ENCODE data around the gene FAM180A. TPM values are rescaled to one million over a fixed set of nuclear protein-coding genes. Genes with fewer than 3 reads are reported as not detected.

FAM180A gene
- total and polyA plus RNA-seq, 2 of the 8 experiments (the other 6 are each of a cell fraction or from before 2014, with no cell fraction given), result not detected

DNA sequence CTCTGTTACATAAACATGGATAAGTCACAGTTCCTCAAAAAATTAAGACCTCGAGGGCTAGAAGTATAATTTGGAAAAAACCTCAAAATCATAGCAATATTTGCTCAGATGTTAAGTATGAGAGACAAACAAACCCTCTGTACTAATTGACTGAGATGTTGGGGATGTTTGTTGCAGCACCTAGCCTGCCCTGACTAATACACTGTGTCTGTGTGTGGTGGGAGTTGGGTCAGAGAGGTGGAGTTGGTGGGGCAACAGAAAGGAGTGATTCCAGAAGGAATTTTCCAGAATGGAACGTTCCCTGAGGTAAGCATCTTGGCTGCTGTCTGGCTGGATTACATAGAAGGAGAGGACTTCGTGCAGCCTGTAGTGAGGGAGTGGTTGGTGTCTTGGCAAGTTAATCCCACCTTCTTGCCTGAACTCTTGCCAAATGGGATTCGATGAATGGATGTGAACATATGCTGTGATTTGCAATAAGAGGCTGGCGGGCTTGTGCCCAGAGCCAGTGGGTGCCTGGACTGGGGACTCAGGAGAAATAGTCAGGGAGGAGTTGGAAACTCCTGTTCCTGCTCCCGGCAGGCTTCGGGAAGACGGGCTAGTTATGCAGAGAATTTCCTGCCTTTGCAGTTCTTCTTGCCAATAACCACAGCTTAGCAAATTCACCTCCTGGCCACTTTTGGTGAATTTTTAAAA lies 9.3 kb upstream of the FAM180A start (continued):
- no peak for TF ChIP-seq NRF1 (IDR thresholded peaks at IDR 0.05; ENCODE audit: low read depth, low read length)
- TF ChIP-seq CHD2 (IDR thresholded peaks at IDR 0.05; ENCODE audit: low read length), result no peak
- no peak for TF ChIP-seq BACH1 (IDR thresholded peaks at IDR 0.05; ENCODE audit: low read length)
- TF ChIP-seq GTF2F1 (IDR thresholded peaks at IDR 0.05; ENCODE audit: borderline replicate concordance, low read depth, low read length), result no peak
